Measurements from ENCODE around the gene RNU2-1.
A peak's percentile ranks its signal among the peaks of the same experiment; 100 is the strongest.

Gene RNU2-1

DNA sequence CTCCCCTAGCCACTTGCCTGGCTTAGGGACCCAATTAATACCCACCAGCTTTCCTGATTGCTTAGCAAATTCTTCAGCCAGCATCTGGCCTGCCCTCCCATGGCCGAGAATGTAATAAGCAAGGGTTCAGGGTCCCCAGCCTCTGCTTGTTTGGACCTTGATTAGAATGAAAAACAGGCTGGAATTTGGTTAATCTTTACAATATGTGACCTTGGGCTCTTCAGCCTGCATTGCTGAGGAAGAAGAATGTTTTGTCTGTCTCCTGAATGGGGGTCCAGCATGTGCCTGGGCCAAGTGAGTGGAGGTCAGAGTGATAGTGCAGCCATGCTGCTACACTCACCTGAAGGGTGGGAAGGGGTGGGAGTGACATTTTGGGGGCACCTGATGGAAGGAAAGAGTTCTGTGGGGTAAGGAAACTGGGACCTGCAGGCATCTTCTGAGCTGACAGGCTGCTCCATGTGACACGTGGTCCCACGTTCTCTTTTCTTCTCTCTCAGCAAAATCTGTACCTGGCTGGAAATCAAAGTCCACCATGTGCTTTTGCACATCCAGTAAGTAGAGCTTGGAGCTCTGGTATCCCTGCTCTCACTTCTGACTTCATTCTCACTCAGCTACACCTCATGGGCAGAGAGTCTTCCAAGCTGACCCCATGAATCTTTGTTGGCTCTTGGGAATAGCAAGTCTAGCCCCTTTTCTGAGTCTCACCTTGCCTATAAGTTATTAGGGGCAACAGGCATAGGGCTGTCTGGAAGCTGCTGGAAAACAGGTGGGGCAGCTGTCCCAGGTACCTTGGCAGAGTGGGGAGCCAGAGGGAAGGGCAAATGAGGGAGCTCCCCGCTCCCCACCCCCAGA is 16.8 kb downstream of the RNU2-1 start:
- Histone ChIP-seq H3K9me3 (ENCODE audit: insufficient read depth, low read length) (no peaks in the 10 kb centered on the region), H3K4me1 (ENCODE audit: insufficient read depth, insufficient read length) (no peaks in the 10 kb centered on the region), H3K4me3 (ENCODE audit: insufficient read length, low read depth) (no peak overlapping the region), H3K36me3 (ENCODE audit: insufficient read depth, insufficient read length, low read length) (peaks cover 59% of the 10 kb centered on the region), H3K9ac (ENCODE audit: insufficient read length, low read depth) (no peak overlapping the region), H3K27me3 (ENCODE audit: insufficient read depth, insufficient read length) (no peaks in the 10 kb centered on the region)
- no peak for DNase-seq (ENCODE audit: low read depth, low spot score)
- TF ChIP-seq SUZ12 (IDR thresholded peaks at IDR 0.05; ENCODE audit: extremely low read depth, insufficient read depth, insufficient read length), result no peak
- TF ChIP-seq YY1 (IDR thresholded peaks at IDR 0.05; ENCODE audit: insufficient read depth, insufficient read length), result no peak
- no peak for TF ChIP-seq ZNF274 (IDR thresholded peaks at IDR 0.05; ENCODE audit: low read depth, low read length)

GRCh38 chr17:43216369-43216761 is 17.4 kb downstream of the RNU2-1 start:
- no peak overlapping the region for H3K9ac ChIP-seq (ENCODE audit: insufficient read length, low read depth)
- TF ChIP-seq ZNF274 (IDR thresholded peaks at IDR 0.05; ENCODE audit: low read depth, low read length) (no peak), YY1 (IDR thresholded peaks at IDR 0.05; ENCODE audit: insufficient read depth, insufficient read length) (no peak)
- no peak for DNase-seq (ENCODE audit: low read depth, low spot score)
- H3K36me3 ChIP-seq (ENCODE audit: insufficient read depth, insufficient read length, low read length), result peaks cover 57% of the 10 kb centered on the region
- no peaks in the 10 kb centered on the region for H3K27me3 ChIP-seq (ENCODE audit: insufficient read depth, insufficient read length)
- H3K9me3 ChIP-seq (ENCODE audit: insufficient read depth, low read length), result no peaks in the 10 kb centered on the region
- H3K4me1 ChIP-seq (ENCODE audit: insufficient read depth, insufficient read length), result no peaks in the 10 kb centered on the region
- no peak overlapping the region for H3K4me3 ChIP-seq (ENCODE audit: insufficient read length, low read depth)

- no peak for DNase-seq (ENCODE audit: low read depth, low spot score)
- H3K4me3 ChIP-seq (ENCODE audit: insufficient read length, low read depth), result no peak overlapping the region
- H3K4me1 ChIP-seq (ENCODE audit: insufficient read depth, insufficient read length), result no peaks in the 10 kb centered on the region
- TF ChIP-seq ZNF274 (IDR thresholded peaks at IDR 0.05; ENCODE audit: low read depth, low read length) (no peak), SUZ12 (IDR thresholded peaks at IDR 0.05; ENCODE audit: extremely low read depth, insufficient read depth, insufficient read length) (no peak), YY1 (IDR thresholded peaks at IDR 0.05; ENCODE audit: insufficient read depth, insufficient read length) (no peak)
- H3K27me3 ChIP-seq (ENCODE audit: insufficient read depth, insufficient read length), result no peaks in the 10 kb centered on the region
- H3K9ac ChIP-seq (ENCODE audit: insufficient read length, low read depth), result no peak overlapping the region
- H3K9me3 ChIP-seq (ENCODE audit: insufficient read depth, low read length), result no peaks in the 10 kb centered on the region
- peaks cover 48% of the 10 kb centered on the region for H3K36me3 ChIP-seq (ENCODE audit: insufficient read depth, insufficient read length, low read length)
These were observed 18.4 kb downstream of the RNU2-1 start for GRCh38 chr17:43215341-43215740.

DNA sequence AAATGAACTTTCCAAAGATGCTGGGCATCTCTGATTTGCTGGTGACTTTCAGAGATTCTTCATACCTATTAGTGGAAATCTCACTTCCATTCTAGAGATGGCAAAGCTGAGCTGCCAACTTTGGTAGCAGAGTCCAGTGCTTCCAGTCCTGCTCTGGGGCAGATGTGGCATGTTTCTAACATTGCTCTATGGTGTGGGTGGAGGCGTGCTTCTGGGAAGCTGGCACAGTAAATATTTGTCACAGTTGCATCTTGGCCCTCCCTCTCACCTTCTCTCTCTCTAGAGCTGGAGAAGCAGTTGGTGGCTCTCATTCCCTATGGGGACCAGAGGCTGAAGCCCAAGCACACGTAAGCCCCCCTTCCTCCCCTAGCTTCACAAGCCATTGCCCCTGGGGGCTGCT is 20.2 kb downstream of the RNU2-1 start:
- no peaks in the 10 kb centered on the region for H3K9me3 ChIP-seq (ENCODE audit: insufficient read depth, low read length)
- no peak overlapping the region for H3K4me3 ChIP-seq (ENCODE audit: insufficient read length, low read depth)
- H3K9ac ChIP-seq (ENCODE audit: insufficient read length, low read depth), result no peak overlapping the region
- DNase-seq (ENCODE audit: low read depth, low spot score), result no peak
- no peaks in the 10 kb centered on the region for H3K27me3 ChIP-seq (ENCODE audit: insufficient read depth, insufficient read length)
- peaks cover 45% of the 10 kb centered on the region for H3K36me3 ChIP-seq (ENCODE audit: insufficient read depth, insufficient read length, low read length)
- H3K4me1 ChIP-seq (ENCODE audit: insufficient read depth, insufficient read length), result no peaks in the 10 kb centered on the region
- TF ChIP-seq YY1 (IDR thresholded peaks at IDR 0.05; ENCODE audit: insufficient read depth, insufficient read length), result no peak
- no peak for TF ChIP-seq ZNF274 (IDR thresholded peaks at IDR 0.05; ENCODE audit: low read depth, low read length)
- TF ChIP-seq SUZ12 (IDR thresholded peaks at IDR 0.05; ENCODE audit: extremely low read depth, insufficient read depth, insufficient read length), result no peak

GRCh38 chr17:43212641-43213490 is 20.9 kb downstream of the RNU2-1 start:
- H3K4me3 ChIP-seq (ENCODE audit: insufficient read length, low read depth), result peak overlapping the region; percentile 43
- peak overlapping the region; percentile 65 for H3K9ac ChIP-seq (ENCODE audit: insufficient read length, low read depth)
- no peaks in the 10 kb centered on the region for H3K9me3 ChIP-seq (ENCODE audit: insufficient read depth, low read length)
- TF ChIP-seq YY1 (IDR thresholded peaks at IDR 0.05; ENCODE audit: insufficient read depth, insufficient read length) (no peak), ZNF274 (IDR thresholded peaks at IDR 0.05; ENCODE audit: low read depth, low read length) (no peak), SUZ12 (IDR thresholded peaks at IDR 0.05; ENCODE audit: extremely low read depth, insufficient read depth, insufficient read length) (no peak)
- DNase-seq (ENCODE audit: low read depth, low spot score), result no peak
- H3K27me3 ChIP-seq (ENCODE audit: insufficient read depth, insufficient read length), result no peaks in the 10 kb centered on the region
- H3K4me1 ChIP-seq (ENCODE audit: insufficient read depth, insufficient read length), result no peaks in the 10 kb centered on the region
- H3K36me3 ChIP-seq (ENCODE audit: insufficient read depth, insufficient read length, low read length), result peaks cover 49% of the 10 kb centered on the region

- Histone ChIP-seq H3K4me3 (ENCODE audit: insufficient read length, low read depth) (peak within 1 kb of the TSS; percentile 43), H3K36me3 (ENCODE audit: insufficient read depth, insufficient read length, low read length) (peaks cover 43% of the 10 kb centered on the region), H3K9me3 (ENCODE audit: insufficient read depth, low read length) (no peaks in the 10 kb centered on the region), H3K27me3 (ENCODE audit: insufficient read depth, insufficient read length) (no peaks in the 10 kb centered on the region), H3K4me1 (ENCODE audit: insufficient read depth, insufficient read length) (no peaks in the 10 kb centered on the region), H3K9ac (ENCODE audit: insufficient read length, low read depth) (peak within 1 kb of the TSS; percentile 70)
- TF ChIP-seq YY1 (IDR thresholded peaks at IDR 0.05; ENCODE audit: insufficient read depth, insufficient read length) (no peak), ZNF274 (IDR thresholded peaks at IDR 0.05; ENCODE audit: low read depth, low read length) (no peak), SUZ12 (IDR thresholded peaks at IDR 0.05; ENCODE audit: extremely low read depth, insufficient read depth, insufficient read length) (no peak)
- DNase-seq (ENCODE audit: low read depth, low spot score), result peak; percentile 46
These were observed 22.0 kb downstream of the RNU2-1 start, which contains the start of gene TMEM106A for GRCh38 chr17:43211480-43212402. Gene TMEM106A, plus strand, starts transcription at chr17:43211875. Its CDS starts 1,167 bp downstream, at chr17:43213042.
